Skeletal muscle satellite cell (primary cell): ENCODE results near the gene TCL1B.

ENCODE experiments used
- H3K27me3 ChIP-seq: 2 replicates; pipeline ENCODE4 v1.7.0; 2013; ENCODE audit warnings: low read length; ENCODE audit not compliant: control insufficient read depth, insufficient read depth
- H3K36me3 ChIP-seq: 2 replicates; pipeline ENCODE4 v1.7.0; 2013; ENCODE audit warnings: mild to moderate bottlenecking, control low read depth, low read length; ENCODE audit not compliant: insufficient read depth
- H3K4me1 ChIP-seq: 2 replicates; pipeline ENCODE4 v1.7.0; 2013; ENCODE audit warnings: low read length; ENCODE audit not compliant: control insufficient read depth, insufficient read depth
- H3K4me2 ChIP-seq: 2 replicates; pipeline ENCODE4 v1.7.0; 2013; ENCODE audit warnings: mild to moderate bottlenecking, low read length
- H3K4me3 ChIP-seq: 2 replicates; pipeline ENCODE4 v1.7.0; 2013; ENCODE audit warnings: low read length
- H3K9ac ChIP-seq: 2 replicates; pipeline ENCODE4 v1.7.0; 2013; ENCODE audit warnings: mild to moderate bottlenecking, low read depth, low read length, moderate library complexity
- H3K9me3 ChIP-seq: replicated peaks from 2 replicates; pipeline ENCODE4 v1.7.0; 2013; ENCODE audit warnings: mild to moderate bottlenecking, control low read depth, low read length

TCL1B gene

GRCh38 chr14:95674613-95675012, 11.6 kb upstream of the TCL1B start:
- no peaks in the 10 kb centered on the region for H3K9me3 ChIP-seq
- H3K36me3 ChIP-seq = no peaks in the 10 kb centered on the region
- no peak overlapping the region for H3K4me2 ChIP-seq
- H3K27me3 ChIP-seq = no peaks in the 10 kb centered on the region
- H3K4me1 ChIP-seq = no peaks in the 10 kb centered on the region
- no peak overlapping the region for H3K9ac ChIP-seq
- H3K4me3 ChIP-seq = no peak overlapping the region

GRCh38 chr14:95675486-95675885, 10.7 kb upstream of the TCL1B start:
- H3K4me1 ChIP-seq = no peaks in the 10 kb centered on the region
- H3K4me3 ChIP-seq = no peak overlapping the region
- H3K36me3 ChIP-seq = no peaks in the 10 kb centered on the region
- H3K9me3 ChIP-seq = no peaks in the 10 kb centered on the region
- no peaks in the 10 kb centered on the region for H3K27me3 ChIP-seq
- H3K4me2 ChIP-seq = no peak overlapping the region
- H3K9ac ChIP-seq = no peak overlapping the region

GRCh38 chr14:95677179-95677835, 8.9 kb upstream of the TCL1B start:
- no peaks in the 10 kb centered on the region for H3K27me3 ChIP-seq
- no peak overlapping the region for H3K9ac ChIP-seq
- no peak overlapping the region for H3K4me2 ChIP-seq
- no peaks in the 10 kb centered on the region for H3K36me3 ChIP-seq
- H3K4me1 ChIP-seq = no peaks in the 10 kb centered on the region
- H3K4me3 ChIP-seq = no peak overlapping the region
- no peaks in the 10 kb centered on the region for H3K9me3 ChIP-seq

- Histone ChIP-seq H3K9ac (no peak overlapping the region), H3K4me2 (no peak overlapping the region), H3K4me3 (no peak overlapping the region), H3K4me1 (no peaks in the 10 kb centered on the region), H3K36me3 (no peaks in the 10 kb centered on the region), H3K27me3 (no peaks in the 10 kb centered on the region), H3K9me3 (no peaks in the 10 kb centered on the region)
Measured at GRCh38 chr14:95679148-95679815, 6.9 kb upstream of the TCL1B start.

- H3K4me1 ChIP-seq = no peaks in the 10 kb centered on the region
Measured at GRCh38 chr14:95679998-95680735, 6.1 kb upstream of the TCL1B start.

GRCh38 chr14:95681153-95681552, 5.1 kb upstream of the TCL1B start:
- no peak overlapping the region for H3K4me3 ChIP-seq
- no peaks in the 10 kb centered on the region for H3K9me3 ChIP-seq
- no peaks in the 10 kb centered on the region for H3K27me3 ChIP-seq
- H3K4me1 ChIP-seq = no peaks in the 10 kb centered on the region
- no peak overlapping the region for H3K4me2 ChIP-seq
- no peaks in the 10 kb centered on the region for H3K36me3 ChIP-seq
- H3K9ac ChIP-seq = no peak overlapping the region

More at GRCh38 chr14:95679998-95680735, 6.1 kb upstream of the TCL1B start:
- no peak overlapping the region for H3K4me3 ChIP-seq
- H3K27me3 ChIP-seq = no peaks in the 10 kb centered on the region
- H3K9me3 ChIP-seq = no peaks in the 10 kb centered on the region
- H3K4me2 ChIP-seq = no peak overlapping the region
- H3K9ac ChIP-seq = no peak overlapping the region
- no peaks in the 10 kb centered on the region for H3K36me3 ChIP-seq

GRCh38 chr14:95683793-95684192, 2.4 kb upstream of the TCL1B start:
- H3K9ac ChIP-seq = no peak overlapping the region
- no peaks in the 10 kb centered on the region for H3K9me3 ChIP-seq
- no peak overlapping the region for H3K4me3 ChIP-seq
- H3K27me3 ChIP-seq = no peaks in the 10 kb centered on the region
- H3K4me1 ChIP-seq = no peaks in the 10 kb centered on the region
- H3K4me2 ChIP-seq = no peak overlapping the region
- no peaks in the 10 kb centered on the region for H3K36me3 ChIP-seq

GRCh38 chr14:95686935-95687334, 709 bp downstream of the TCL1B start:
- Histone ChIP-seq H3K9me3 (no peaks in the 10 kb centered on the region), H3K27me3 (no peaks in the 10 kb centered on the region), H3K36me3 (no peaks in the 10 kb centered on the region), H3K4me3 (no peak overlapping the region), H3K4me2 (no peak overlapping the region), H3K4me1 (no peaks in the 10 kb centered on the region), H3K9ac (no peak overlapping the region)

GRCh38 chr14:95689441-95689840, 3.2 kb downstream of the TCL1B start:
- Histone ChIP-seq H3K4me3 (no peak overlapping the region), H3K4me2 (no peak overlapping the region), H3K27me3 (no peaks in the 10 kb centered on the region), H3K36me3 (no peaks in the 10 kb centered on the region), H3K9ac (no peak overlapping the region), H3K9me3 (no peaks in the 10 kb centered on the region), H3K4me1 (no peaks in the 10 kb centered on the region)

- no peaks in the 10 kb centered on the region for H3K9me3 ChIP-seq
- no peak overlapping the region for H3K4me3 ChIP-seq
- no peaks in the 10 kb centered on the region for H3K27me3 ChIP-seq
- H3K4me1 ChIP-seq = no peaks in the 10 kb centered on the region
- H3K4me2 ChIP-seq = no peak overlapping the region
- no peaks in the 10 kb centered on the region for H3K36me3 ChIP-seq
- H3K9ac ChIP-seq = no peak overlapping the region
Measured at GRCh38 chr14:95690815-95691214, 4.6 kb downstream of the TCL1B start.

GRCh38 chr14:95691591-95691990, 5.4 kb downstream of the TCL1B start:
- H3K27me3 ChIP-seq = no peaks in the 10 kb centered on the region
- H3K4me3 ChIP-seq = no peak overlapping the region
- no peaks in the 10 kb centered on the region for H3K9me3 ChIP-seq
- no peaks in the 10 kb centered on the region for H3K4me1 ChIP-seq
- H3K36me3 ChIP-seq = no peaks in the 10 kb centered on the region
- H3K4me2 ChIP-seq = no peak overlapping the region
- H3K9ac ChIP-seq = no peak overlapping the region
